OCI-LY3 (cell line): ENCODE measurements around the gene CYTH3.

Experiments
- EZH2phosphoT487 ChIP-seq: fragments of 200-600 bp; shearing (Covaris generic); IDR thresholded peaks from 2 replicates; pipeline ENCODE4 v1.6.1; 2018; ENCODE audit warnings: antibody characterized with exemption, mixed run types, low read depth
- TF ChIP-seq, protein P1 (sequence below): fragments of 200-600, 300-600 bp; sonication (generic); IDR thresholded peaks from 2 replicates; pipeline ENCODE4 v1.5.1; 2014; ENCODE audit warnings: antibody characterized with exemption, low read length, low read depth

DNA sequence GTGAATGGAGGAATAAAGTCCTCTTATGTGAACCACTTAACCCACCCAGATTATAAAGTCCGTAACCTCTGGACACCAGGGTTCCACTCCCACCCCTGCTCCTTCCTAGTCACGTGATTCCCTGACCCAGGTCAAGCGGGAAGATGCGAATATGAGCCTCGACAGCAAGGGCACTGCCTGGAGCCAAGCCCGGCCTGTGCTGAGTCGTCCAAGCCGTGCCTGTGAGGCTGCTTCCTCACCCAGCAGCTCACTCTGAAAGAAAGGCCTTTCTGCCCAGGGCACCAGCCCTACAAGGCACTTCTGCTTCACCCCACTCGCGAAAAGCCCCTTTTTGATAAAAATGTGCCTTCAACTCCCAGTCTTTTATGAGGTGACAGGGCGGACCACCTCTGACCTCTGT is 85.8 kb downstream of the CYTH3 start:
- TF ChIP-seq, protein P1, sequence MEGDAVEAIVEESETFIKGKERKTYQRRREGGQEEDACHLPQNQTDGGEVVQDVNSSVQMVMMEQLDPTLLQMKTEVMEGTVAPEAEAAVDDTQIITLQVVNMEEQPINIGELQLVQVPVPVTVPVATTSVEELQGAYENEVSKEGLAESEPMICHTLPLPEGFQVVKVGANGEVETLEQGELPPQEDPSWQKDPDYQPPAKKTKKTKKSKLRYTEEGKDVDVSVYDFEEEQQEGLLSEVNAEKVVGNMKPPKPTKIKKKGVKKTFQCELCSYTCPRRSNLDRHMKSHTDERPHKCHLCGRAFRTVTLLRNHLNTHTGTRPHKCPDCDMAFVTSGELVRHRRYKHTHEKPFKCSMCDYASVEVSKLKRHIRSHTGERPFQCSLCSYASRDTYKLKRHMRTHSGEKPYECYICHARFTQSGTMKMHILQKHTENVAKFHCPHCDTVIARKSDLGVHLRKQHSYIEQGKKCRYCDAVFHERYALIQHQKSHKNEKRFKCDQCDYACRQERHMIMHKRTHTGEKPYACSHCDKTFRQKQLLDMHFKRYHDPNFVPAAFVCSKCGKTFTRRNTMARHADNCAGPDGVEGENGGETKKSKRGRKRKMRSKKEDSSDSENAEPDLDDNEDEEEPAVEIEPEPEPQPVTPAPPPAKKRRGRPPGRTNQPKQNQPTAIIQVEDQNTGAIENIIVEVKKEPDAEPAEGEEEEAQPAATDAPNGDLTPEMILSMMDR = no peak
- no peak for TF ChIP-seq EZH2phosphoT487
